K562 (cell line): Measurements from ENCODE around the gene LRRTM1. TPM values are rescaled to one million over a fixed set of nuclear protein-coding genes. Genes with fewer than 3 reads are reported as not detected.

Experiments
- ATAC-seq: fragments of 200-7000 bp; cut with Tn5 transposase; 3 replicates; pipeline ENCODE4 v1.9.1; 2020; ENCODE audit warnings: moderate library complexity
- BruUV-seq: library from RNA; stranded (reverse); fragments of 400-500 nt; replicated peaks from 2 replicates; lab custom pipeline; 2021; lab: Mats Ljungman, UMichigan
- CTCF ChIA-PET: fragments of 300-600 bp; formaldehyde crosslinking; extraction: SDS; loops from one replicate; lab custom pipeline; 2021; ENCODE audit warnings: low intra/inter-chr PET ratio; lab: Yijun Ruan, JAX
- POLR2A ChIA-PET: fragments of 300-600, 350-650 bp; sonication (Branson Sonifier 250); formaldehyde crosslinking; extraction: SDS; loops from one replicate; lab custom pipeline; 2021; ENCODE audit warnings: antibody characterized with exemption, inconsistent platforms; lab: Yijun Ruan, JAX
- DNase-seq, 4 experiments: peaks; one replicate each; pipeline versions ENCODE4 v3.0.0 to v3.0.0-alpha.2; 2011 to 2018; ENCODE audit warnings: low spot score in 3 of 4, mixed read lengths in 3 of 4; ENCODE audit errors: extremely low read depth in 1 of 4
- FAIRE-seq: peaks from 2 replicates; lab custom pipeline; 2011; peaks lifted over from hg19 to GRCh38; lab: Jason Lieb, UNC
- H2AFZ ChIP-seq: 2 replicates; pipeline ENCODE4 v1.6.0; 2011; ENCODE audit warnings: low read depth, low read length, control low read depth, inconsistent platforms
- H3K27ac ChIP-seq: fragments of 200-600 bp; 3 replicates; pipeline ENCODE4 v1.8.0; 2011; ENCODE audit warnings: low read depth, mild to moderate bottlenecking, control low read depth, inconsistent platforms, low read length, moderate library complexity, mixed read lengths; ENCODE audit errors: extremely low read depth
- H3K27me3 ChIP-seq, 2 experiments: fragments of 300-600 bp in 1 of 2; 2 replicates in 1 of 2; 3 replicates in 1 of 2; pipeline versions ENCODE4 v1.6.0 to v1.8.0; 2011; ENCODE audit warnings: inconsistent platforms in 2 of 2, low read length in 2 of 2, mild to moderate bottlenecking in 1 of 2, mixed read lengths in 1 of 2, moderate library complexity in 1 of 2; ENCODE audit not compliant: control insufficient read depth in 2 of 2, insufficient read depth in 2 of 2
- H3K36me3 ChIP-seq: fragments of 300-600 bp; 3 replicates; pipeline ENCODE4 v1.8.0; 2011; ENCODE audit warnings: mild to moderate bottlenecking, low read length, inconsistent platforms; ENCODE audit not compliant: control insufficient read depth, insufficient read depth
- H3K4me1 ChIP-seq, 2 experiments: fragments of 200-600 bp in 1 of 2; replicated peaks in 1 of 2; 2 replicates in 1 of 2; 3 replicates in 1 of 2; pipeline versions ENCODE4 v1.5.1 to v1.8.0; 2011; ENCODE audit warnings: inconsistent platforms in 2 of 2, low read length in 2 of 2, mild to moderate bottlenecking in 1 of 2, mixed read lengths in 1 of 2, moderate library complexity in 1 of 2; ENCODE audit not compliant: control insufficient read depth in 2 of 2, insufficient read depth in 2 of 2
- H3K4me2 ChIP-seq: 2 replicates; pipeline ENCODE4 v1.6.1; 2011; ENCODE audit warnings: low read length, control low read depth, inconsistent platforms, mixed read lengths; ENCODE audit not compliant: insufficient read depth
- H3K4me3 ChIP-seq: fragments of 200-600 bp; sonication (generic), shearing (Covaris generic); 2 replicates; pipeline ENCODE4 v1.5.1; 2016; ENCODE audit warnings: control low read depth, inconsistent platforms
- H3K79me2 ChIP-seq: fragments of 200-600 bp; 3 replicates; pipeline ENCODE4 v1.8.0; 2011; ENCODE audit warnings: low read length, inconsistent platforms; ENCODE audit not compliant: control insufficient read depth, insufficient read depth
- H3K9ac ChIP-seq, 2 experiments: 2 replicates each; pipeline versions ENCODE4 v1.6.0 to v1.6.1; 2011; ENCODE audit warnings: low read depth in 2 of 2, low read length in 2 of 2, control low read depth in 1 of 2, inconsistent platforms in 1 of 2, mild to moderate bottlenecking in 1 of 2, mixed read lengths in 1 of 2; ENCODE audit not compliant: insufficient read depth in 1 of 2
- H3K9me1 ChIP-seq: one replicate; pipeline ENCODE4 v1.6.0; 2011; ENCODE audit warnings: inconsistent platforms, mild to moderate bottlenecking, low read length, moderate library complexity; ENCODE audit not compliant: control insufficient read depth, insufficient read depth
- H3K9me3 ChIP-seq: replicated peaks from 2 replicates; pipeline ENCODE4 v1.5.1; 2011; ENCODE audit warnings: low read depth, low read length, inconsistent platforms; ENCODE audit not compliant: control insufficient read depth, insufficient read depth
- H4K20me1 ChIP-seq: replicated peaks from 2 replicates; pipeline ENCODE4 v1.6.1; 2011; ENCODE audit warnings: low read length, inconsistent platforms, mixed read lengths; ENCODE audit not compliant: control insufficient read depth, insufficient read depth
- ARID1B ChIP-seq: fragments of 450-650 bp; IDR thresholded peaks from 2 replicates; pipeline ENCODE4 v1.6.1; 2016; ENCODE audit warnings: antibody characterized with exemption, mild to moderate bottlenecking, inconsistent platforms
- DDX20 ChIP-seq: fragments of 450-650 bp; IDR thresholded peaks from 2 replicates; pipeline ENCODE4 v1.6.1; 2016; ENCODE audit warnings: missing genetic modification characterization, low read depth, mild to moderate bottlenecking, missing compliant biosample characterization, moderate library complexity
- HCFC1 ChIP-seq: IDR thresholded peaks from 2 replicates; pipeline ENCODE4 v1.6.1; 2012; ENCODE audit warnings: low read depth, low read length, improper control_type of control experiment
- HMG20B ChIP-seq: fragments of 250-450 bp; sonication (Bioruptor Pico); IDR thresholded peaks from 2 replicates; pipeline ENCODE4 v1.5.0; 2021; ENCODE audit warnings: mild to moderate bottlenecking
- HNRNPL ChIP-seq: fragments of 200-400 bp; formaldehyde crosslinking; IDR thresholded peaks from 2 replicates; pipeline ENCODE4 v1.6.1; 2017; ENCODE audit warnings: low read depth, mild to moderate bottlenecking, low read length
- SAFB2 ChIP-seq: fragments of 200-400 bp; formaldehyde crosslinking; IDR thresholded peaks from 2 replicates; pipeline ENCODE4 v1.6.1; 2018; ENCODE audit warnings: borderline replicate concordance, low read length, low read depth, moderate library complexity; ENCODE audit not compliant: severe bottlenecking
- SRSF9 ChIP-seq: fragments of 200-400 bp; formaldehyde crosslinking; IDR thresholded peaks from 2 replicates; pipeline ENCODE4 v1.6.1; 2017; ENCODE audit warnings: low read depth, low read length, borderline replicate concordance
- TSC22D4 ChIP-seq: fragments of 450-650 bp; IDR thresholded peaks from 2 replicates; pipeline ENCODE4 v1.6.1; 2016; ENCODE audit warnings: missing genetic modification characterization, missing biosample characterization, control low read depth
- ZNF121 ChIP-seq: sonication (generic); formaldehyde crosslinking; conservative IDR thresholded peaks from 2 replicates; pipeline ENCODE4 v1.8.0; 2022; ENCODE audit warnings: missing genetic modification reagents
- ZNF197 ChIP-seq: fragments of 200-800 bp; sonication (Bioruptor generic); IDR thresholded peaks from 2 replicates; pipeline ENCODE4 v1.6.1; 2016; ENCODE audit warnings: low read depth, missing genetic modification characterization, missing compliant biosample characterization
- ZNF551 ChIP-seq: fragments of 250-450 bp; sonication (Bioruptor Pico); IDR thresholded peaks from 2 replicates; pipeline ENCODE4 v1.5.0; 2021; ENCODE audit warnings: mild to moderate bottlenecking, moderate library complexity
- ZNF561 ChIP-seq: fragments of 450-650 bp; formaldehyde crosslinking; conservative IDR thresholded peaks from 2 replicates; pipeline ENCODE4 v1.4.0; 2020; ENCODE audit warnings: mild to moderate bottlenecking, moderate library complexity
- ZNF75A ChIP-seq: fragments of 450-650 bp; formaldehyde crosslinking; IDR thresholded peaks from 2 replicates; pipeline ENCODE4 v1.4.0; 2020; ENCODE audit warnings: mild to moderate bottlenecking
- ZZZ3 ChIP-seq: fragments of 450-650 bp; IDR thresholded peaks from 2 replicates; pipeline ENCODE4 v1.6.1; 2016; ENCODE audit warnings: antibody characterized with exemption, mild to moderate bottlenecking, moderate library complexity
- WGBS: fragments of 100-300 bp; shearing (Covaris generic); methylation state at CpG from one replicate; pipeline ENCODE4 v1.1.6; 2016; ENCODE audit warnings: low coverage, mixed read lengths; ENCODE audit not compliant: insufficient coverage; ENCODE audit errors: missing lambda C conversion rate; 5-methylcytosine and 5-hydroxymethylcytosine counted together
- in situ Hi-C: fragments of 300-500 bp; cut with MboI; formaldehyde crosslinking; loops from 4 replicates; pipeline ENCODE4 v1.15.0; 2018; ENCODE audit warnings: inconsistent platforms, mixed read lengths
- intact Hi-C: fragments of 100-400 bp; cut with micrococcal nuclease; formaldehyde crosslinking; loops from 2 replicates; pipeline ENCODE4 v1.14.2; 2022
- polyA plus RNA-seq, 8 experiments: library from polyadenylated mRNA; depleted of rRNA in 4 of 8; stranded (reverse) in 5 of 8; unstranded in 3 of 8; fragments of >200 nt; fragmentation: Nextera tagmentation in 2 of 8; fragmentation: Illumina TruSeq in 1 of 8; extraction: Ambion mirVana in 2 of 8; extraction: Trizol in 1 of 8; gene quantifications; 2 replicates each; pipeline versions ENCODE4 v1.2.1 to v1.2.3, GENCODE V29; 2011 to 2014; ENCODE audit warnings: inconsistent platforms in 1 of 8, missing spikeins in 1 of 8
- total RNA-seq, 7 experiments: library from RNA; depleted of rRNA in 6 of 7; stranded (reverse); fragments of >200 nt in 6 of 7; fragmentation: Illumina TruSeq in 2 of 7; extraction: Trizol in 2 of 7; gene quantifications; 2 replicates each; pipeline versions ENCODE4 v1.2.1 to v1.2.3, GENCODE V29; 2011 to 2021; ENCODE audit warnings: low replicate concordance in 1 of 7
- TF ChIP-seq, protein P1 (sequence below): fragments of 450-650 bp; formaldehyde crosslinking; IDR thresholded peaks from 2 replicates; pipeline ENCODE4 v1.4.0; 2020; ENCODE audit warnings: mild to moderate bottlenecking, moderate library complexity

Gene LRRTM1
- total and polyA plus RNA-seq, 9 of the 15 experiments (the other 6 are each of a cell fraction or from before 2014, with no cell fraction given): 0.07 to 0.33 (median 0.11) TPM; not detected in 6

GRCh38 chr2:80335411-80335810 is 30.9 kb upstream of the LRRTM1 start:
- in situ Hi-C loops (no loop called here), intact Hi-C loops (no loop called here)
- Histone ChIP-seq H3K4me2 (no peak overlapping the region), H3K36me3 (no peaks in the 10 kb centered on the region), H4K20me1 (no peaks in the 10 kb centered on the region), H3K9ac (no peak overlapping the region), H2AFZ (no peak overlapping the region), H3K4me3 (no peak overlapping the region), H3K27ac (no peak overlapping the region), H3K9me3 (no peaks in the 10 kb centered on the region), H3K27me3 (0 out of 5 replicates have a peak, but pooled peaks cover 0 to 2% of the 10 kb centered on the region in 2 experiments), H3K9me1 (no peaks in the 10 kb centered on the region), H3K4me1 (no peaks in the 10 kb centered on the region), H3K79me2 (no peaks in the 10 kb centered on the region)
- TF ChIP-seq TSC22D4 (no peak), ZNF551 (CRISPR knock-in tag) (no peak), ZNF75A (CRISPR knock-in tag) (no peak), ZNF197 (CRISPR knock-in tag) (no peak), SAFB2 (no peak), ZNF121 (no peak), ZZZ3 (no peak), HCFC1 (no peak), ZNF561 (CRISPR knock-in tag) (no peak), DDX20 (tag) (no peak), SRSF9 (no peak), HMG20B (no peak), HNRNPL (no peak), ARID1B (no peak)
- TF ChIP-seq, protein P1, sequence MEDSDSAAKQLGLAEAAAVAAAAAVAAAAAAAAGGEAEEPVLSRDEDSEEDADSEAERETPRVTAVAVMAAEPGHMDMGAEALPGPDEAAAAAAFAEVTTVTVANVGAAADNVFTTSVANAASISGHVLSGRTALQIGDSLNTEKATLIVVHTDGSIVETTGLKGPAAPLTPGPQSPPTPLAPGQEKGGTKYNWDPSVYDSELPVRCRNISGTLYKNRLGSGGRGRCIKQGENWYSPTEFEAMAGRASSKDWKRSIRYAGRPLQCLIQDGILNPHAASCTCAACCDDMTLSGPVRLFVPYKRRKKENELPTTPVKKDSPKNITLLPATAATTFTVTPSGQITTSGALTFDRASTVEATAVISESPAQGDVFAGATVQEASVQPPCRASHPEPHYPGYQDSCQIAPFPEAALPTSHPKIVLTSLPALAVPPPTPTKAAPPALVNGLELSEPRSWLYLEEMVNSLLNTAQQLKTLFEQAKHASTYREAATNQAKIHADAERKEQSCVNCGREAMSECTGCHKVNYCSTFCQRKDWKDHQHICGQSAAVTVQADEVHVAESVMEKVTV: no peak
- ChIA-PET CTCF (no interaction called here), POLR2A (no interaction called here)
- DNase-seq (no peak), ATAC-seq (no peak), FAIRE-seq (no peak)
- 20% methylated on average over 1 of the region's 1 CpG for WGBS
- no TSS peak for BruUV-seq
